VCaP (cell line): ENCODE data around the gene PPP6C.
A peak's percentile ranks its signal among the peaks of the same experiment; 100 is the strongest.
"Not testable (repeated sequence)": the region's sequence is repeated elsewhere in the genome, so short reads cannot be mapped to it uniquely, and the experiment has no call there.

Experiments used
- H3K27ac ChIP-seq: fragments of 450-650 bp; 2 replicates; pipeline ENCODE4 v1.5.1; 2017
- TF ChIP-seq, protein P1 (sequence below): fragments of 450-650 bp; conservative IDR thresholded peaks from 2 replicates; pipeline ENCODE4 v1.5.1; 2017; ENCODE audit warnings: mild to moderate bottlenecking, moderate library complexity

Gene PPP6C

DNA sequence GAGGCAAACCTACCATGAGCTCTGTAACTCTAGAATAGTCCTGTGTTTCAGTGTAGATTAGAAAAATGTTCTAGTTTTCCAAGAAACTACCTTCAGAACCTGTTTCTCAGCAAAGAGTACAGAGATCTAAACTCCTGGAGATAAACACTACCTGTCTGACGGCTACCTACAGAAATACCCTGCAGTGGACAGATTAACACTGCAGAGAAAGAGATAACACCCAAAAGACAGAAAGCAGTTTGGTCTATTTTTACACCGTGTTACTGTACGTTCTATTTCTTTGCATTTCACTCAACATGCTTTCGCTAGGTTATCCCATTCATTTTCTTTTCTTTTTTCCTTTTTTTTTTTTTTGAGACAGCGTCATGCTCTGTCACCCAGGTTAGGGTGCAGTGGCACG is 57.8 kb downstream of the PPP6C start:
- TF ChIP-seq, protein P1, sequence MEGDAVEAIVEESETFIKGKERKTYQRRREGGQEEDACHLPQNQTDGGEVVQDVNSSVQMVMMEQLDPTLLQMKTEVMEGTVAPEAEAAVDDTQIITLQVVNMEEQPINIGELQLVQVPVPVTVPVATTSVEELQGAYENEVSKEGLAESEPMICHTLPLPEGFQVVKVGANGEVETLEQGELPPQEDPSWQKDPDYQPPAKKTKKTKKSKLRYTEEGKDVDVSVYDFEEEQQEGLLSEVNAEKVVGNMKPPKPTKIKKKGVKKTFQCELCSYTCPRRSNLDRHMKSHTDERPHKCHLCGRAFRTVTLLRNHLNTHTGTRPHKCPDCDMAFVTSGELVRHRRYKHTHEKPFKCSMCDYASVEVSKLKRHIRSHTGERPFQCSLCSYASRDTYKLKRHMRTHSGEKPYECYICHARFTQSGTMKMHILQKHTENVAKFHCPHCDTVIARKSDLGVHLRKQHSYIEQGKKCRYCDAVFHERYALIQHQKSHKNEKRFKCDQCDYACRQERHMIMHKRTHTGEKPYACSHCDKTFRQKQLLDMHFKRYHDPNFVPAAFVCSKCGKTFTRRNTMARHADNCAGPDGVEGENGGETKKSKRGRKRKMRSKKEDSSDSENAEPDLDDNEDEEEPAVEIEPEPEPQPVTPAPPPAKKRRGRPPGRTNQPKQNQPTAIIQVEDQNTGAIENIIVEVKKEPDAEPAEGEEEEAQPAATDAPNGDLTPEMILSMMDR: no peak
- peak overlapping the region; percentile 51 for H3K27ac ChIP-seq

DNA sequence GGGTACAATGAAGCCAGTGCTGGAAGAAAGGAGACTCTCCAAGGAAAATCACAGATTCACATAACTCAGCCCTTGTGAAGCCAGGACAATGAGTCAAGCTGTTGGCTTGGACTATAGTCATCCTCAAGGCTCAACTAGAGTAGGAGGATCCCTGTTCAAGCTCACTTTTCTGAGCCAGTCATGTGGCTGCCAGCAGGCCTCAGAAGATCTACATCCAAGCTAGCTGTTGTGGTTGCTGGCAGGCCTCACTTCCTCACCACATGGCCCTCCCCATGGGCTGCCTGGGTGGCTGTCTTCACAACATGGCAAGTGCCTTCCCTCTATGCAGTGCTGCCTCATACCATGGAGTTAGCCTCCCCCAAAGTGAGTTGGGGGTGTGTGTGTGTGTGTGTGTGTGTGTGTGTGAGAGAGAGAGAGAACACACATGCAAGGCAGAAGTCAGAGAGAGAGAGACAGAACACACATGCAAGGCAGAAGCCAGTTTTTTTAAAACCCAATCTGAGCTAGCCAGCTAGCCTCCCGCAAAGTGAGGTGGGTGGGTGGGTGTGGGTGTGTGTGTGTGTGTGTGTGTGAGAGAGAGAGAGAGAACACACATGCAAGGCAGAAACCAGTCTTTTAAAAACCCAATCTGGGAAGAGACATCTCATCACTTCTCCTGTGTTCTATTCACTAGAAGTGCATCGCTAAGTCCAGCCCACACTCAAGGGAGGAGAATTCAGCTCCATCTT is 63.4 kb downstream of the PPP6C start:
- H3K27ac ChIP-seq: no peak overlapping the region
- TF ChIP-seq, protein P1: no peak

DNA sequence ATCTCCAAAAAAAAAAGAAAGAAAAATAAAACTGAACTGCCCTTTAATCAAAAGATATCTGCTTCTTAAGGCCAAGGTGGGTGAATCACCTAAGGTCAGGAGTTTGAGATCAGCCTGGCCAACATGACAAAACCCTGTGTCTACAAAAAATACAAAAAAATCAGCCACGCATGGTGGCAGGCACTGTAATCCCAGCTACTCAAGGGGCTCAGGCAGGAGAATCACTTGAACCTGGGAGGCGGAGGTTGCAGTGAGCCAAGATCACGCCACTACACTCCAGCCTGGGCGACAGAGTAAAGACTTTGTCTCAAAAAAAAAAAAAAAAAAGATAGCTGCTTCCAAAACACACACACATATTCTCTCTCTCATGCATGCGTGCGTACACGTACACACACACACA is 64.1 kb downstream of the PPP6C start:
- TF ChIP-seq, protein P1: no peak
- no peak overlapping the region for H3K27ac ChIP-seq

DNA sequence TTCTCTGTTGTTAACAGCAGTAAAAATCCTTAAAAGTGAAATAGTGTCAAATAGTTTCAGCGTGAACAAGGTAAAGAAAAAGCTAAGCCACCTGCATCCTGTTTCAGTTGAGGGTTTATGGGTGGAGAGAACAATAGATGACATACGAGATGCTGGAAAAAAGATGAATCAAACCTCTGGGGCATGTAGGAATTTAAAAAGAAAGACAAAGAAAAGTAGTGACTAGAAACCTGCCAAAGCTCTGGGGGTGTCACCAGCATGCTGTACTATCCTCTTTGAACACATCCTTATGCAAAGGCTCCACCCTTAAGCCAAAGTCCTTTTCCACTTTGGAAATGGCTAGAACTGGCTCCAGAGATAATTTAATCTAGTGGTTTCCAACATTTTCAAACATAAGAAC is 68.5 kb downstream of the PPP6C start:
- TF ChIP-seq, protein P1: no peak
- no peak overlapping the region for H3K27ac ChIP-seq

DNA sequence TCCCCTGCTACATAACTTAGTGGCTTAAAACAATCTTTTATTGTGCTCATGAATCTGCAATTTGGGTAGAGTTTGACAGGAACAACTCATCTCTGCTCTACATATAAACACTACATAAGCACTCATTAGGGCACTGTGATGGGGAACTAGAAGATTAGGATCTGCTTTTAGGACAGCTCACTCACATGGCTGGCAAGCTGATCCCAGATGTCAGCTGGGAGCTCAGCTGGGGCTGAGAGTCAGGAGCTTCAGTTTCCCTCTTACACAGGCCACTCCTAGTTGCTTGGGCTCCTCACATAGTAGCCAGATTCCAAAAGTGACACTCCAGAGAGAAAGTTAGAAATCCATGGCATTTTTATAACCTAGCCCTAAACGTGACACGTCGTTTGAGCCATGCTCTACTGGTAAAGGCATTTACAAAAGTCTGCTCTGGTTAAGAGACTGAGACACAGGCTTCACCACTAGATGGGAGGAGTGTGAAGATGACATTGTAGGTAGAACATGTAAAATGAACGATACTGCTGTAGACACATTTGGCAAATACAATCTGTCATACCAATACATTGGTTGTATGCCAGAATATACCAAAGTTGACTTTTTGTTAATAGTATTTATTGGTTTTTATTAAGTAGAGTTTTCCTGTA is 69.8 kb downstream of the PPP6C start:
- H3K27ac ChIP-seq: 0 out of 2 replicates have a peak overlapping the region, but pooled peaks have one; percentile 22
- TF ChIP-seq, protein P1: peak; percentile 30; the same call in 1 of the 2 replicates

DNA sequence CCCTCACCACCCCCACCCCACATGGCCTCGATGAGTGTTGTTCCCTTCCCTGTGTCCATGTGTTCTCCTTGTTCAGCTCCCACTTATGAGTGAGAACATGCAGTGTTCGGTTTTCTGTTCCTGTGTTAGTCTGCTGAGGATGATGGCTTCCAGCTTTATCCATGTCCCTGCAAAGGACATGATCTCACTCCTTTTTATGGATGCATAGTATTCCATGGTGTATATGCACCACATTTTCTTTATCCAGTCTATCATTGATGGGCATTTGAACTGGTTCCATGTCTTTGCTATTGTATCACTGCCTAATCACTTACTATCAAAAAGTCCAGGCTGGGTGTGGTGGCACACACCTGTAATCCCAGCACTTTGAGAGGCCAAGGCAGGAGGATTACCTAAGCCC is 70.9 kb downstream of the PPP6C start:
- not testable (repeated sequence) for H3K27ac ChIP-seq

DNA sequence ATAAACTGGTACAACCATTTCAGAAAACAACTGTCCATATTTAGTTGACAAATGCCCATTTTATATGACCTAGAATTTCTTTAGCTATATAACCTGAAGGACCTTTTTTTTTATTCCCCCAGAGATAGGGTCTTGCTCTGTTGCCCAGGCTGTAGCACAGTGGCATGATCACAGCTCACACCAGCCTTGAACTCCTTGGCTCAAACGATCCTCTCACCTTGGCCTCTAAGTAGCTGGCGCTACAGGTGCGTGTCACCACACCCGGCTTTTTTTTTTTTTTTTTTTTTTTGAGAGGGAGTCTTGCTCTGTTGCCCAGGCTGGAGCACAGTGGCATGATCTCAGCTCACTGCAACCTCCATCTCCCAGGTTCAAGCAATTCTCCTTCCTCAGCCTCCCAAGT is 75.1 kb downstream of the PPP6C start:
- not testable (repeated sequence) for H3K27ac ChIP-seq

DNA sequence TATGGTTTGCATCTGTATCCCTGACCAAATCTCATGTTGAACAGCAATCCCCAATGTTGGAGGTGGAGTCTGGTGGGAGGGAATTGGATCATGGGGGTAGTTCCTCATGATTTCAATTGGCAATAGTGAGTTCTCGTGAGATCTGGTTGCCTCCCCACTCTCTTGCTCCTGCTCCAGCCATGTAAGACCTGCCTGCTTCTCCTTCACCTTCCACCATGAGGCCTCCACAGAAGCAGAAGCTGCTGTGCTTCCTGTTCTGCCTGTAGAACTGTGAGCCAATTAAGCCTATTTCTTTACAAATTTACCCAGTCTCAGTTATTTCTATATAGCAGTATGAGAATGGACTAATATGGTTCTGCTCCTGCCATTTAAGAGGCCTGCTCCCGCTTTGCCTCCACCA is 79.1 kb downstream of the PPP6C start:
- H3K27ac ChIP-seq: no peak overlapping the region
- TF ChIP-seq, protein P1: no peak

DNA sequence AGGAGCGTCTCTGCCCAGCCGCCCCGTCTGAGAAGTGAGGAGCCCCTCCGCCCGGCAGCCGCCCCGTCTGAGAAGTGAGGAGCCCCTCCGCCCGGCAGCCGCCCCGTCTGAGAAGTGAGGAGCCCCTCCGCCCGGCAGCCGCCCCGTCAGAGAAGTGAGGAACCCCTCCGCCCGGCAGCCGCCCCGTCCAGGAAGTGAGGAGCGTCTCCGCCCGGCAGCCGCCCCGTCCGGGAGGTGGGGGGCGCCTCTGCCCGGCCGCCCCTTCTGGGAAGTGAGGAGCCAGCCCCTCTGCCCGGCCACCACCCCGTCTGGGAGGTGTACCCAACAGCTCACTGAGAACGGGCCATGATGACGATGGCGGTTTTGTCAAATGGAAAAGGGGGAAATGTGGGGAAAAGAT is 81.1 kb downstream of the PPP6C start:
- not testable (repeated sequence) for H3K27ac ChIP-seq
